Endothelial cell (in vitro differentiated cells): ENCODE data around the gene VPREB1. TPM values are rescaled to one million over a fixed set of nuclear protein-coding genes. Genes with fewer than 3 reads are reported as not detected.

Source experiments
- DNase-seq: peaks from one replicate; pipeline ENCODE4 v3.0.0; 2021; ENCODE audit warnings: low spot score
- H3K27ac Mint-ChIP-seq: one replicate; pipeline ENCODE4 v1.8.0; 2021; ENCODE audit warnings: mixed read lengths, inconsistent platforms; ENCODE audit not compliant: unreplicated experiment
- H3K27me3 Mint-ChIP-seq: one replicate; pipeline ENCODE4 v1.8.0; 2021; ENCODE audit warnings: mild to moderate bottlenecking, moderate library complexity, mixed read lengths, inconsistent platforms; ENCODE audit not compliant: unreplicated experiment
- H3K36me3 Mint-ChIP-seq: one replicate; pipeline ENCODE4 v1.8.0; 2021; ENCODE audit warnings: mild to moderate bottlenecking, low read depth, mixed read lengths, inconsistent platforms; ENCODE audit not compliant: unreplicated experiment
- H3K4me1 Mint-ChIP-seq: one replicate; pipeline ENCODE4 v1.8.0; 2021; ENCODE audit warnings: mild to moderate bottlenecking, mixed read lengths, inconsistent platforms; ENCODE audit not compliant: unreplicated experiment
- H3K4me3 Mint-ChIP-seq: one replicate; pipeline ENCODE4 v1.8.0; 2021; ENCODE audit warnings: mild to moderate bottlenecking, mixed read lengths, inconsistent platforms; ENCODE audit not compliant: unreplicated experiment
- H3K9me3 Mint-ChIP-seq: one replicate; pipeline ENCODE4 v1.8.0; 2021; ENCODE audit warnings: mixed read lengths, inconsistent platforms; ENCODE audit not compliant: unreplicated experiment
- CTCF ChIP-seq: fragments of 200-600 bp; sonication (generic); IDR thresholded peaks from one replicate; pipeline ENCODE4 v1.5.0; 2021; ENCODE audit warnings: antibody characterized with exemption; ENCODE audit not compliant: unreplicated experiment
- total RNA-seq: library from RNA; stranded (reverse); fragmentation: NEBNext Ultra II Directional; extraction: Animal tissue kit (Norgen Biotek cat#: 25700); gene quantifications from one replicate; pipeline ENCODE4 v1.2.1, GENCODE V29; 2021; ENCODE audit not compliant: unreplicated experiment

VPREB1 gene
- total RNA-seq, 1 donor from 2014 or later, result not detected

GRCh38 chr22:22239311-22239939, 5.2 kb upstream of the VPREB1 start:
- Mint-ChIP-seq H3K9me3 (no peaks in the 10 kb centered on the region), H3K4me3 (no peak overlapping the region), H3K27ac (no peak overlapping the region), H3K4me1 (peaks cover 3% of the 10 kb centered on the region), H3K36me3 (peaks cover 4% of the 10 kb centered on the region), H3K27me3 (peaks cover 9% of the 10 kb centered on the region)
- TF ChIP-seq CTCF, result no peak
- DNase-seq, result no peak

DNA sequence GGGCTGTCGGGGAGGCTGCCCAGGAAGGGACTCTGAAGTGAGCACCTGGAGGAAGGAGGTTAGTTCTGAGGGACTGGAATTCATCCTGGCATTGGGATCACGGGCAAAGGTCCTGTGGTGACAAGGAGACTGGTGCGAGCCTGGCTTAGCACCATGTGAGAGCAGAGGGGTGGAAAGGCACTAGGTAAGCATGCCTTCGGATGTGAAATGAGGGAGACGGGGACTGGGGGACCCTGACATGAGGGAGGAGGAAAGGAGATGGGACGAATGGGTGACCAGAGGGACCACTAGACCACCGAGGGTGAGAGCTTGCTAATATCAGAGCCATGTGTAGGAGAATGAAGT, 3.1 kb upstream of the VPREB1 start:
- no peak for DNase-seq
- no peak overlapping the region for H3K27ac Mint-ChIP-seq
- no peaks in the 10 kb centered on the region for H3K9me3 Mint-ChIP-seq
- peaks cover 4% of the 10 kb centered on the region for H3K36me3 Mint-ChIP-seq
- H3K4me1 Mint-ChIP-seq, result no peaks in the 10 kb centered on the region
- H3K4me3 Mint-ChIP-seq, result no peak overlapping the region
- TF ChIP-seq CTCF, result no peak
- peaks cover 9% of the 10 kb centered on the region for H3K27me3 Mint-ChIP-seq

GRCh38 chr22:22242488-22242887, 2.1 kb upstream of the VPREB1 start:
- H3K9me3 Mint-ChIP-seq, result no peaks in the 10 kb centered on the region
- DNase-seq, result no peak
- H3K27ac Mint-ChIP-seq, result no peak overlapping the region
- no peak overlapping the region for H3K4me3 Mint-ChIP-seq
- H3K27me3 Mint-ChIP-seq, result peaks cover 9% of the 10 kb centered on the region
- H3K36me3 Mint-ChIP-seq, result peaks cover 4% of the 10 kb centered on the region
- no peak for TF ChIP-seq CTCF
- H3K4me1 Mint-ChIP-seq, result no peaks in the 10 kb centered on the region

- Mint-ChIP-seq H3K27ac (no peak overlapping the region), H3K27me3 (peaks cover 9% of the 10 kb centered on the region), H3K4me1 (no peaks in the 10 kb centered on the region), H3K4me3 (no peak overlapping the region), H3K9me3 (no peaks in the 10 kb centered on the region), H3K36me3 (peaks cover 4% of the 10 kb centered on the region)
- no peak for TF ChIP-seq CTCF
- DNase-seq, result no peak
These were observed 1.4 kb upstream of the VPREB1 start for GRCh38 chr22:22243033-22243680.

DNA sequence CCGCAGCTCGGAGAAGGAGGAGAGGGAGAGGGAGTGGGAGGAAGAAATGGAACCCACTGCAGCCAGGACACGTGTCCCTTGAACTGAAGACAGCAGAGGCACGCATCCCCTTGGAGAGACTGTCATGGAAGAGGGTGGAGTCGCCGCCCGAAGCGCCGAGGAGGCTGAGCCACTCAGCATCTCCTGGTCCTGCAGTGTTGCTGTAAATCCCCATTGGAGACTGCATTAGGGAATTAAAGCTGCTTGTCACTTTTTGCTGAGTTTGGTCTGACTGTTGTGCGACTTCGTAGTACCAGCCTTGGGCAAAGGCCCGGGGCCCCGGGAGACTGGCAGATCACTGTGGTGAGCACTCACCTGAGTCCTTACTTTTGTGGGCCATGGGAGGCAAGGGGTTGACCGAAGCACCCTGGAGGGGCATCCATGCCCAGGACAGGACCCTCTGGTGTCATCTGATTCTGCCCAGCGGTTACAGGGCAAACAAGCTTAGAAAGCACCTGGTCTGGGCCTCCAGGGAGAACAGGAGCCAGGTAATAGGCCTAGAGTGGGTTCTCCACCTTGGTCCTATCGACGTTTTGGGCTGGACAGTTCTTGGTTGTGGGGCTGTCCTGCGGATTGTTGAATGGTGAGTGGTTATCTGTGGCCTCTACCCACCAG, 797 bp downstream of the VPREB1 start:
- Mint-ChIP-seq H3K9me3 (no peaks in the 10 kb centered on the region), H3K4me3 (no peak overlapping the region), H3K27ac (no peak overlapping the region), H3K36me3 (peaks cover 4% of the 10 kb centered on the region), H3K4me1 (no peaks in the 10 kb centered on the region), H3K27me3 (peaks cover 13% of the 10 kb centered on the region)
- no peak for TF ChIP-seq CTCF
- DNase-seq, result no peak
